Karpas-422 (cell line): ENCODE data around the gene COL6A1. TPM values are rescaled to one million over a fixed set of nuclear protein-coding genes. Genes with fewer than 3 reads are reported as not detected.
"Not testable (repeated sequence)": the region's sequence is repeated elsewhere in the genome, so short reads cannot be mapped to it uniquely, and the experiment has no call there.

Source experiments
- DNase-seq: peaks from one replicate; pipeline ENCODE4 v3.0.0-alpha.2; 2015
- H2AFZ ChIP-seq: fragments of 200-600 bp; sonication (generic); 2 replicates; pipeline ENCODE4 v1.6.1; 2014; ENCODE audit warnings: antibody characterized with exemption, low read length, mixed read lengths
- H3K27ac ChIP-seq: fragments of 200-600 bp; sonication (generic); 2 replicates; pipeline ENCODE4 v1.5.1; 2014; ENCODE audit warnings: mild to moderate bottlenecking, low read length, moderate library complexity
- H3K27me3 ChIP-seq: fragments of 200-600 bp; sonication (generic); 2 replicates; pipeline ENCODE4 v1.6.1; 2014; ENCODE audit warnings: low read length, mixed read lengths
- H3K36me3 ChIP-seq: fragments of 200-600 bp; sonication (generic); 2 replicates; pipeline ENCODE4 v1.6.1; 2014; ENCODE audit warnings: low read length, mixed read lengths; ENCODE audit not compliant: insufficient read depth
- H3K4me1 ChIP-seq: fragments of 200-600 bp; sonication (generic); 2 replicates; pipeline ENCODE4 v1.6.1; 2014; ENCODE audit warnings: mild to moderate bottlenecking, low read length, mixed read lengths
- H3K4me2 ChIP-seq: fragments of 200-600 bp; sonication (generic); 2 replicates; pipeline ENCODE4 v1.6.1; 2014; ENCODE audit warnings: low read length, low read depth, mild to moderate bottlenecking; ENCODE audit not compliant: poor library complexity, severe bottlenecking
- H3K4me3 ChIP-seq: fragments of 200-600 bp; sonication (generic); 2 replicates; pipeline ENCODE4 v1.5.1; 2014; ENCODE audit warnings: mild to moderate bottlenecking, antibody characterized with exemption, low read length, mixed read lengths
- H3K79me2 ChIP-seq: fragments of 200-600 bp; sonication (generic); 2 replicates; pipeline ENCODE4 v1.6.1; 2014; ENCODE audit warnings: mild to moderate bottlenecking, low read length, mixed read lengths
- H3K9ac ChIP-seq: fragments of 200-600 bp; sonication (generic); 2 replicates; pipeline ENCODE4 v1.6.0; 2014; ENCODE audit warnings: low read length
- H3K9me2 ChIP-seq: fragments of 200-600 bp; sonication (generic), shearing (Covaris generic); replicated peaks from 2 replicates; pipeline ENCODE4 v1.6.0; 2014; ENCODE audit warnings: mild to moderate bottlenecking, low read length, moderate library complexity; ENCODE audit not compliant: insufficient read depth
- H3K9me3 ChIP-seq: fragments of 300-700, 200-600 bp; sonication (generic); 2 replicates; pipeline ENCODE4 v1.6.1; 2014; ENCODE audit warnings: low read length, mixed read lengths
- H4K20me1 ChIP-seq: fragments of 200-600 bp; sonication (generic); 2 replicates; pipeline ENCODE4 v1.6.1; 2014; ENCODE audit warnings: mild to moderate bottlenecking, antibody characterized with exemption, low read length, low read depth; ENCODE audit not compliant: insufficient read depth
- total RNA-seq: library from RNA; depleted of rRNA; stranded (reverse); fragments of >200 nt; shearing (Covaris generic); gene quantifications from 2 replicates; pipeline ENCODE4 v1.2.3, GENCODE V29; 2014; ENCODE audit warnings: low replicate concordance

Gene COL6A1
- total RNA-seq, 1 experiment from 2014 or later = not detected

DNA sequence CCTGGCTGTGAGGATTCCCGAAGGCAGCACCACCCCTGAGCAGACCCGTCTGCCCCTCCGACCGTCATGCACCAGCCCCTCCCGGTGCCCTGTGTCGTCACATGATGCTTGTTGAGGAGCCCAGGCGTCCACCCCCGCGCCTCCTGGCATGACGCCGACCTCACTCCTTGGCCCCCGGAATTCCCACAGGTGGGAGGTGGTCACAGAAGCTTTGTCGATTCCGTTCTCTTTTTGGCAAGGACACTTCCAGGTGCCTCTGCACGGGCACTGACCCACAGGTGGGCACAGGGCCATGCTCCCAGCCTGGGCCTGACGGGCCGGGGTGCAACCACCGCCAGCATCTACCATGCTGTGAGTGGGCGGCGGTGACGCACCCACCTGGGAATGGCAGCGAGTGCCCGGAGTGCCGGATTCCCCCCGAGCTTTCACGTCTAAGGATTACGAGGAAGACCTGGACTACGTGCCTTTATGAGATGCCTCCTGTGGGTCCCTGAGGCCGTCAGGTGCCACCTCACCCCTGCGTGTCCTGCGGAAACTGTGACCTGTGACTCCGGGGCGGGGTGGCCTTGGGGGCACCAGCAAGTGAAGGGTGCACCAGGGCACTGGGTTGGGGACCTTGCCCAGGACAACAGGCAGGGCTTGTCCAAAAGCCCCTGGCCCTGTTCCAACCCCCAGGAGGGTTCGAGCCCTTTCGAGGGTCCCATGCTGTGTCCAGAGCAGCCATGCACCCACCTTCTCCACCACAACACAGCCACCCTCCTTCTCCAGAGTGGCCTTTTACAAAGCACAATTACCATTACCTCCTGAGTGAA, 31.4 kb upstream of the COL6A1 start:
- Histone ChIP-seq H3K27me3 (no peaks in the 10 kb centered on the region), H3K27ac (no peak overlapping the region), H3K9me2 (no peaks in the 10 kb centered on the region), H3K9me3 (no peaks in the 10 kb centered on the region), H3K4me3 (no peak overlapping the region), H4K20me1 (no peaks in the 10 kb centered on the region), H3K79me2 (no peaks in the 10 kb centered on the region), H3K36me3 (no peaks in the 10 kb centered on the region), H3K4me2 (no peak overlapping the region), H3K9ac (no peak overlapping the region), H2AFZ (no peak overlapping the region), H3K4me1 (no peaks in the 10 kb centered on the region)
- no peak for DNase-seq

- Histone ChIP-seq H3K79me2 (no peaks in the 10 kb centered on the region), H3K27ac (no peak overlapping the region), H3K27me3 (no peaks in the 10 kb centered on the region), H3K9ac (no peak overlapping the region), H3K4me1 (no peaks in the 10 kb centered on the region), H2AFZ (no peak overlapping the region), H4K20me1 (no peaks in the 10 kb centered on the region), H3K36me3 (no peaks in the 10 kb centered on the region), H3K4me2 (no peak overlapping the region), H3K9me3 (no peaks in the 10 kb centered on the region), H3K9me2 (no peaks in the 10 kb centered on the region), H3K4me3 (no peak overlapping the region)
- DNase-seq = no peak
Observed at GRCh38 chr21:45950740-45951515, 30.6 kb upstream of the COL6A1 start.

DNA sequence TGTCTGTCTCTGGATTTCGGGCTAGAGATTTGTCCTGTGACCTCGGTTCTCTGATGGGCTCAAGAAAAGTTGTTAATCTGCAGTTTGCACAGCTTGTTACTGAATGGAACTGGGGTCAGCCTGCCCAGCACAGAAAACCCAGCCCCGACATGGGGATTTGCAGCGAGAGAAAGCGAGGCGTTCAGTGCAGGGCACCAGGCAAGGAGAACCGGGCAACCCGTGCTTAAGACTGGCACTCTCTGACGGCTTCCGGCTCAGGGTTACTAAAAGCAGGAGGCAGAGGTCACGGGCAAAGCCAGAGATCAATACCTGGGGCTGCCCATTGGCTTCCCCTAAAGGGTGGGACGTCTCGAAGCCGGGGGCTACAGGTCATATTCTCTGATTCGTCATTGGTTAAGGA, 29.9 kb upstream of the COL6A1 start:
- H3K9me2 ChIP-seq = no peaks in the 10 kb centered on the region
- H3K9me3 ChIP-seq = no peaks in the 10 kb centered on the region
- H3K4me2 ChIP-seq = no peak overlapping the region
- DNase-seq = no peak
- no peaks in the 10 kb centered on the region for H3K4me1 ChIP-seq
- no peaks in the 10 kb centered on the region for H4K20me1 ChIP-seq
- no peaks in the 10 kb centered on the region for H3K27me3 ChIP-seq
- H3K79me2 ChIP-seq = no peaks in the 10 kb centered on the region
- no peaks in the 10 kb centered on the region for H3K36me3 ChIP-seq
- H2AFZ ChIP-seq = no peak overlapping the region
- H3K27ac ChIP-seq = no peak overlapping the region
- H3K4me3 ChIP-seq = no peak overlapping the region
- no peak overlapping the region for H3K9ac ChIP-seq

DNA sequence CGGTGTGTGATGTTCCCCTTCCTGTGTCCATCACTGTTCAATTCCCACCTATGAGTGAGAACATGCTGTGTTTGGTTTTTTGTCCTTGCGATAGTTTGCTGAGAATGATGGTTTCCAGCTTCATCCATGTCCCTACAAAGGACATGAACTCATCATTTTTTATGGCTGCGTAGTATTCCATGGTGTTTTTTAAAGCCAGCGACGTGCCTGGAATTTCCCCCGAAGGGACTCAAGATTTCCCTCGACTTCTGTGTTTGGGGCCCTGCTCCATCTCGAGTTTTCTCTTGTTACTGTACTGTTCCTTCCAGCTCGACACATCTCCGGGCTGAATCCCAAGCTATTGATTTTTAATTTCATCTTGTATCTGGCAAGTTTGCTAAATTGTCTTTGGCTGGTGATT, 29.0 kb upstream of the COL6A1 start:
- not testable (repeated sequence) for H4K20me1 ChIP-seq, H3K9me2 ChIP-seq, H3K27ac ChIP-seq, H3K4me2 ChIP-seq, DNase-seq, H3K4me1 ChIP-seq, H3K79me2 ChIP-seq, H3K36me3 ChIP-seq, H3K4me3 ChIP-seq, H2AFZ ChIP-seq, H3K27me3 ChIP-seq, H3K9ac ChIP-seq, H3K9me3 ChIP-seq

GRCh38 chr21:45952974-45953373, 28.6 kb upstream of the COL6A1 start:
- no peaks in the 10 kb centered on the region for H3K9me2 ChIP-seq

GRCh38 chr21:45954261-45954660, 27.3 kb upstream of the COL6A1 start:
- Histone ChIP-seq H2AFZ (no peak overlapping the region), H3K79me2 (no peaks in the 10 kb centered on the region), H3K9me2 (no peaks in the 10 kb centered on the region), H3K9ac (no peak overlapping the region), H3K4me3 (no peak overlapping the region), H3K4me1 (no peaks in the 10 kb centered on the region), H3K4me2 (no peak overlapping the region), H4K20me1 (no peaks in the 10 kb centered on the region), H3K27me3 (no peaks in the 10 kb centered on the region), H3K36me3 (no peaks in the 10 kb centered on the region), H3K27ac (no peak overlapping the region), H3K9me3 (no peaks in the 10 kb centered on the region)
- DNase-seq = no peak

More at GRCh38 chr21:45952974-45953373, 28.6 kb upstream of the COL6A1 start:
- no peaks in the 10 kb centered on the region for H3K9me3 ChIP-seq
- no peaks in the 10 kb centered on the region for H3K4me1 ChIP-seq
- H3K79me2 ChIP-seq = no peaks in the 10 kb centered on the region
- H3K9ac ChIP-seq = no peak overlapping the region
- H3K27me3 ChIP-seq = no peaks in the 10 kb centered on the region
- no peak overlapping the region for H3K4me2 ChIP-seq
- no peaks in the 10 kb centered on the region for H4K20me1 ChIP-seq
- DNase-seq = no peak
- H3K27ac ChIP-seq = no peak overlapping the region
- H2AFZ ChIP-seq = no peak overlapping the region
- H3K4me3 ChIP-seq = no peak overlapping the region
- no peaks in the 10 kb centered on the region for H3K36me3 ChIP-seq

- DNase-seq = no peak
- H2AFZ ChIP-seq = no peak overlapping the region
- no peaks in the 10 kb centered on the region for H3K36me3 ChIP-seq
- no peaks in the 10 kb centered on the region for H3K79me2 ChIP-seq
- H3K27me3 ChIP-seq = no peaks in the 10 kb centered on the region
- no peak overlapping the region for H3K4me2 ChIP-seq
- H4K20me1 ChIP-seq = no peaks in the 10 kb centered on the region
- no peaks in the 10 kb centered on the region for H3K9me2 ChIP-seq
- H3K4me3 ChIP-seq = no peak overlapping the region
- H3K9ac ChIP-seq = no peak overlapping the region
- H3K27ac ChIP-seq = no peak overlapping the region
- no peaks in the 10 kb centered on the region for H3K9me3 ChIP-seq
- H3K4me1 ChIP-seq = no peaks in the 10 kb centered on the region
Observed at GRCh38 chr21:45954921-45955320, 26.6 kb upstream of the COL6A1 start.

DNA sequence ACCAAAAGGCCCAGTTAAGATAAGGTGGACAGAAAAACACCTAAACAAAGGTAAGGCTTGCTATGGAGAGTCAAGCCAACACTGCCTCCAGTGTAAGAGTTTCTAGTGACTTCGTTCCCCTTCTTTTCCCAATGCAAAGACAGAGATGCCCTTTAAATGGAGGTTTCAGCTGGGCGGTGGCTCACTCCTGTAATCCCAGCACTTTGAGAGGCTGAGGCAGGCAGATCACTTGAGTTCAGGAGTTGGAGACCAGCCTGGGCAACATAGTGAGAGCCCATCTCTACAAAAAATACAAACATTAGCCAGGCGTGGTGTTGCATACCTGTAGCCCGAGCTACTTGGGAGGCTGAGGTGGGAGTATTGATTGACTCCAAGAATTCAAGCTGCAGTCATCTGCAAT, 24.0 kb upstream of the COL6A1 start:
- no peaks in the 10 kb centered on the region for H4K20me1 ChIP-seq
- H3K9me3 ChIP-seq = no peaks in the 10 kb centered on the region
- no peaks in the 10 kb centered on the region for H3K9me2 ChIP-seq
- H3K4me3 ChIP-seq = no peak overlapping the region
- no peaks in the 10 kb centered on the region for H3K79me2 ChIP-seq
- no peaks in the 10 kb centered on the region for H3K4me1 ChIP-seq
- H3K36me3 ChIP-seq = no peaks in the 10 kb centered on the region
- H3K4me2 ChIP-seq = no peak overlapping the region
- DNase-seq = no peak
- H3K27ac ChIP-seq = no peak overlapping the region
- no peak overlapping the region for H2AFZ ChIP-seq
- H3K27me3 ChIP-seq = no peaks in the 10 kb centered on the region
- H3K9ac ChIP-seq = no peak overlapping the region
